HCEC 1CT (cell line): ENCODE data around the gene MTIF2.
"Not testable (repeated sequence)": the region's sequence is repeated elsewhere in the genome, so short reads cannot be mapped to it uniquely, and the experiment has no call there.

Source experiments
- DNase-seq: peaks from one replicate; pipeline ENCODE4 v3.0.0-alpha.2; 2017

Gene MTIF2

GRCh38 chr2:55186837-55187236 lies 82.2 kb downstream of the MTIF2 start:
- DNase-seq = not testable (repeated sequence)
